Mesendoderm (in vitro differentiated cells): ENCODE results near the gene GTF2H4.

Experiments
- DNase-seq: peaks from one replicate; pipeline ENCODE4 v3.0.0; 2013
- H2AK5ac ChIP-seq: 2 replicates; pipeline ENCODE4 v1.6.1; 2013; ENCODE audit warnings: low read length, inconsistent platforms
- H2BK120ac ChIP-seq: 2 replicates; pipeline ENCODE4 v1.6.1; 2013; ENCODE audit warnings: low read depth, mild to moderate bottlenecking, low read length, moderate library complexity, mixed read lengths
- H2BK15ac ChIP-seq: replicated peaks from 2 replicates; pipeline ENCODE4 v1.6.1; 2013; ENCODE audit warnings: low read depth, mild to moderate bottlenecking, moderate library complexity
- H2BK5ac ChIP-seq: 2 replicates; pipeline ENCODE4 v1.6.1; 2013; ENCODE audit warnings: low read length, inconsistent platforms
- H3K18ac ChIP-seq: 2 replicates; pipeline ENCODE4 v1.6.1; 2013; ENCODE audit warnings: mild to moderate bottlenecking, low read length, mixed read lengths
- H3K23ac ChIP-seq: one replicate; pipeline ENCODE4 v1.6.1; 2013; ENCODE audit warnings: low read length
- H3K27ac ChIP-seq: 2 replicates; pipeline ENCODE4 v1.5.1; 2013; ENCODE audit warnings: low read depth, mild to moderate bottlenecking, inconsistent platforms, low read length, moderate library complexity
- H3K27me3 ChIP-seq: 2 replicates; pipeline ENCODE4 v1.6.1; 2013; ENCODE audit warnings: low read length, control low read depth, mild to moderate bottlenecking, inconsistent platforms; ENCODE audit not compliant: insufficient read depth, poor library complexity
- H3K36me3 ChIP-seq: 2 replicates; pipeline ENCODE4 v1.6.1; 2013; ENCODE audit warnings: low read length, inconsistent platforms; ENCODE audit not compliant: control insufficient read depth, insufficient read depth
- H3K4ac ChIP-seq: one replicate; pipeline ENCODE4 v1.6.1; 2013; ENCODE audit warnings: low read depth, mild to moderate bottlenecking, low read length, moderate library complexity
- H3K4me1 ChIP-seq: 2 replicates; pipeline ENCODE4 v1.6.1; 2013; ENCODE audit warnings: low read depth, low read length, inconsistent platforms; ENCODE audit not compliant: control insufficient read depth
- H3K4me2 ChIP-seq: 2 replicates; pipeline ENCODE4 v1.6.1; 2013; ENCODE audit warnings: low read length
- H3K4me3 ChIP-seq: 2 replicates; pipeline ENCODE4 v1.5.1; 2013; ENCODE audit warnings: mild to moderate bottlenecking, low read length
- H3K56ac ChIP-seq: one replicate; pipeline ENCODE4 v1.6.1; 2013; ENCODE audit warnings: low read length
- H3K79me1 ChIP-seq: 2 replicates; pipeline ENCODE4 v1.6.1; 2013; ENCODE audit warnings: low read length, inconsistent platforms
- H3K79me2 ChIP-seq: 2 replicates; pipeline ENCODE4 v1.6.1; 2013; ENCODE audit warnings: mild to moderate bottlenecking, low read length; ENCODE audit not compliant: control insufficient read depth, insufficient read depth
- H3K9ac ChIP-seq: 2 replicates; pipeline ENCODE4 v1.6.1; 2013; ENCODE audit warnings: low read length, inconsistent platforms
- H4K5ac ChIP-seq: one replicate; pipeline ENCODE4 v1.6.1; 2013; ENCODE audit warnings: low read length
- H4K8ac ChIP-seq: one replicate; pipeline ENCODE4 v1.6.1; 2013; ENCODE audit warnings: low read depth, mild to moderate bottlenecking, control low read depth, low read length, moderate library complexity
- WGBS: extraction: QIAGEN DNeasy Blood & Tissue Kit; methylation state at CpG from one replicate; pipeline ENCODE4 v1.1.7; 2013; ENCODE audit warnings: low lambda C conversion rate, missing lambda C conversion rate; ENCODE audit not compliant: insufficient coverage; ENCODE audit errors: extremely low coverage; 5-methylcytosine and 5-hydroxymethylcytosine counted together

The GTF2H4 gene

GRCh38 chr6:30884521-30885480 lies 23.2 kb upstream of the GTF2H4 start:
- peak overlapping the region; percentile 72 for H3K56ac ChIP-seq
- H3K36me3 ChIP-seq = peaks cover 1% of the 10 kb centered on the region
- H3K23ac ChIP-seq = no peak overlapping the region
- peaks cover 15% of the 10 kb centered on the region for H3K79me1 ChIP-seq
- H2BK5ac ChIP-seq = peak overlapping the region; percentile 37
- H3K18ac ChIP-seq = peak overlapping the region; percentile 96
- H4K5ac ChIP-seq = no peak overlapping the region
- WGBS = no CpG with 5 or more reads among the region's 59 CpGs
- no peak overlapping the region for H4K8ac ChIP-seq
- H2AK5ac ChIP-seq = peak overlapping the region; percentile 34
- H3K4me2 ChIP-seq = peak overlapping the region; percentile 76
- H3K4me3 ChIP-seq = peak overlapping the region; percentile 47
- peak overlapping the region; percentile 79 for H2BK120ac ChIP-seq
- peak; percentile 80 for DNase-seq
- H3K27me3 ChIP-seq = no peaks in the 10 kb centered on the region
- peak overlapping the region; percentile 76 for H3K27ac ChIP-seq
- peaks cover 30% of the 10 kb centered on the region for H3K4me1 ChIP-seq
- H2BK15ac ChIP-seq = no peak overlapping the region
- H3K79me2 ChIP-seq = peaks cover 46% of the 10 kb centered on the region
- peak overlapping the region; percentile 77 for H3K9ac ChIP-seq
- H3K4ac ChIP-seq = peak overlapping the region; percentile 60

- Histone ChIP-seq H2BK15ac (no peak overlapping the region), H3K23ac (no peak overlapping the region), H3K79me1 (peaks cover 19% of the 10 kb centered on the region), H3K4ac (no peak overlapping the region), H3K79me2 (peaks cover 51% of the 10 kb centered on the region), H3K4me1 (peaks cover 28% of the 10 kb centered on the region), H3K27ac (peak overlapping the region; percentile 76), H4K8ac (no peak overlapping the region), H3K9ac (peak overlapping the region; percentile 77), H4K5ac (no peak overlapping the region), H3K4me3 (peak overlapping the region; percentile 9), H3K27me3 (no peaks in the 10 kb centered on the region), H3K36me3 (peaks cover 2% of the 10 kb centered on the region), H2BK120ac (no peak overlapping the region), H3K18ac (no peak overlapping the region), H3K56ac (peak overlapping the region; percentile 72), H3K4me2 (peak overlapping the region; percentile 76), H2BK5ac (peak overlapping the region; percentile 26), H2AK5ac (peak overlapping the region; percentile 34)
- WGBS = no CpG with 5 or more reads among the region's 7 CpGs
- DNase-seq = peak; percentile 48
These were observed 22.5 kb upstream of the GTF2H4 start for GRCh38 chr6:30885481-30885998.

- Histone ChIP-seq H2BK15ac (no peak overlapping the region), H3K4me3 (peak overlapping the region; percentile 9), H3K4me1 (peaks cover 25% of the 10 kb centered on the region), H3K79me1 (peaks cover 21% of the 10 kb centered on the region), H3K23ac (no peak overlapping the region), H3K4me2 (peak overlapping the region; percentile 76), H2AK5ac (peak overlapping the region; percentile 34), H3K79me2 (peaks cover 51% of the 10 kb centered on the region), H3K36me3 (peaks cover 2% of the 10 kb centered on the region), H3K18ac (peak overlapping the region; percentile 44), H3K4ac (peak overlapping the region; percentile 59), H3K27me3 (no peaks in the 10 kb centered on the region), H2BK5ac (peak overlapping the region; percentile 5), H4K8ac (no peak overlapping the region), H4K5ac (no peak overlapping the region), H2BK120ac (no peak overlapping the region), H3K9ac (peak overlapping the region; percentile 77), H3K56ac (peak overlapping the region; percentile 72), H3K27ac (peak overlapping the region; percentile 76)
- no CpG with 5 or more reads among the region's 18 CpGs for WGBS
- peak; percentile 94 for DNase-seq
These were observed 21.8 kb upstream of the GTF2H4 start for GRCh38 chr6:30885999-30886896.

GRCh38 chr6:30886897-30887255 lies 21.1 kb upstream of the GTF2H4 start:
- H3K23ac ChIP-seq = no peak overlapping the region
- no peak overlapping the region for H3K4me2 ChIP-seq
- H3K4me3 ChIP-seq = no peak overlapping the region
- H2BK120ac ChIP-seq = no peak overlapping the region
- peak overlapping the region; percentile 19 for H3K56ac ChIP-seq
- no peak overlapping the region for H4K8ac ChIP-seq
- H3K18ac ChIP-seq = no peak overlapping the region
- H3K4me1 ChIP-seq = peaks cover 19% of the 10 kb centered on the region
- no peak overlapping the region for H3K4ac ChIP-seq
- peaks cover 20% of the 10 kb centered on the region for H3K79me1 ChIP-seq
- H4K5ac ChIP-seq = no peak overlapping the region
- H3K27ac ChIP-seq = no peak overlapping the region
- no peaks in the 10 kb centered on the region for H3K27me3 ChIP-seq
- H2BK5ac ChIP-seq = no peak overlapping the region
- peak overlapping the region; percentile 45 for H3K9ac ChIP-seq
- peaks cover 48% of the 10 kb centered on the region for H3K79me2 ChIP-seq
- no peak overlapping the region for H2BK15ac ChIP-seq
- peaks cover 2% of the 10 kb centered on the region for H3K36me3 ChIP-seq
- DNase-seq = no peak
- H2AK5ac ChIP-seq = no peak overlapping the region

GRCh38 chr6:30887901-30888815 lies 19.8 kb upstream of the GTF2H4 start:
- Histone ChIP-seq H2BK5ac (no peak overlapping the region), H2BK120ac (no peak overlapping the region), H3K79me2 (peaks cover 47% of the 10 kb centered on the region), H3K27me3 (no peaks in the 10 kb centered on the region), H3K4me3 (no peak overlapping the region), H3K23ac (no peak overlapping the region), H2AK5ac (no peak overlapping the region), H4K8ac (no peak overlapping the region), H3K56ac (no peak overlapping the region), H3K27ac (no peak overlapping the region), H3K4ac (no peak overlapping the region), H2BK15ac (no peak overlapping the region), H3K36me3 (peaks cover 8% of the 10 kb centered on the region), H3K4me2 (no peak overlapping the region), H3K9ac (no peak overlapping the region), H3K4me1 (peaks cover 14% of the 10 kb centered on the region), H3K79me1 (peaks cover 20% of the 10 kb centered on the region), H4K5ac (no peak overlapping the region), H3K18ac (no peak overlapping the region)
- no CpG with 5 or more reads among the region's 6 CpGs for WGBS
- peak; percentile 15 for DNase-seq
